GM12875 (cell line): ENCODE measurements around the gene CTIF.

Experiments
- H3K4me3 ChIP-seq: one replicate; pipeline ENCODE4 v1.5.1; 2011; ENCODE audit warnings: low read depth, low read length, control low read depth
- CTCF ChIP-seq: IDR thresholded peaks from 2 replicates; pipeline ENCODE4 v1.5.1; 2011; ENCODE audit warnings: low read depth, mild to moderate bottlenecking, control low read depth, inconsistent platforms, low read length, moderate library complexity, borderline replicate concordance; ENCODE audit not compliant: insufficient read depth

The CTIF gene

GRCh38 chr18:48676346-48676745 is 137.5 kb downstream of the CTIF start:
- TF ChIP-seq CTCF, result no peak
- no peak overlapping the region for H3K4me3 ChIP-seq

GRCh38 chr18:48676756-48677368 is 138.0 kb downstream of the CTIF start:
- no peak overlapping the region for H3K4me3 ChIP-seq

GRCh38 chr18:48678237-48679115 is 139.6 kb downstream of the CTIF start:
- no peak overlapping the region for H3K4me3 ChIP-seq
- TF ChIP-seq CTCF, result no peak

More at GRCh38 chr18:48676756-48677368, 138.0 kb downstream of the CTIF start:
- peak; percentile 83 for TF ChIP-seq CTCF

GRCh38 chr18:48679236-48679635 is 140.4 kb downstream of the CTIF start:
- TF ChIP-seq CTCF, result no peak
- no peak overlapping the region for H3K4me3 ChIP-seq

- H3K4me3 ChIP-seq, result no peak overlapping the region
- TF ChIP-seq CTCF, result no peak
Measured at GRCh38 chr18:48680339-48681250, 141.8 kb downstream of the CTIF start.

- no peak for TF ChIP-seq CTCF
- H3K4me3 ChIP-seq, result no peak overlapping the region
Measured at GRCh38 chr18:48682768-48683167, 143.9 kb downstream of the CTIF start.
